Hepatocyte (in vitro differentiated cells): ENCODE results near the gene UBAP2L. TPM values are rescaled to one million over a fixed set of nuclear protein-coding genes. Genes with fewer than 3 reads are reported as not detected.
A peak's percentile ranks its signal among the peaks of the same experiment; 100 is the strongest.

Experiments used
- DNase-seq: peaks from one replicate; pipeline ENCODE4 v3.0.0-alpha.2; 2016; ENCODE audit warnings: low spot score
- H2AFZ ChIP-seq: fragments of 200-600 bp; sonication (generic); 2 replicates; pipeline ENCODE4 v1.6.0; 2016; ENCODE audit warnings: antibody characterized with exemption, mild to moderate bottlenecking
- H3K27ac ChIP-seq: fragments of 200-600 bp; sonication (generic); 2 replicates; pipeline ENCODE4 v1.5.1; 2016; ENCODE audit warnings: mild to moderate bottlenecking
- H3K27me3 ChIP-seq: fragments of 200-600 bp; sonication (generic); 2 replicates; pipeline ENCODE4 v1.6.1; 2016
- H3K36me3 ChIP-seq: fragments of 200-600 bp; sonication (generic); replicated peaks from 2 replicates; pipeline ENCODE4 v1.5.1; 2016; ENCODE audit warnings: low read depth; ENCODE audit not compliant: insufficient read depth
- H3K4me1 ChIP-seq: fragments of 200-600 bp; sonication (generic); 2 replicates; pipeline ENCODE4 v1.5.1; 2016; ENCODE audit warnings: mild to moderate bottlenecking, moderate library complexity; ENCODE audit not compliant: insufficient read depth
- H3K4me2 ChIP-seq: fragments of 200-600 bp; sonication (generic); 2 replicates; pipeline ENCODE4 v1.6.0; 2016
- H3K4me3 ChIP-seq: fragments of 200-600 bp; sonication (generic); 2 replicates; pipeline ENCODE4 v1.5.1; 2016; ENCODE audit warnings: mild to moderate bottlenecking
- H3K79me2 ChIP-seq: fragments of 200-600 bp; sonication (generic); 2 replicates; pipeline ENCODE4 v1.6.0; 2017; ENCODE audit warnings: mild to moderate bottlenecking
- H3K9me2 ChIP-seq: fragments of 200-600 bp; sonication (generic); replicated peaks from 2 replicates; pipeline ENCODE4 v1.6.0; 2017; ENCODE audit warnings: mild to moderate bottlenecking; ENCODE audit not compliant: insufficient read depth
- H3K9me3 ChIP-seq: fragments of 200-600 bp; sonication (generic); 2 replicates; pipeline ENCODE4 v1.5.1; 2016; ENCODE audit warnings: low read depth, mild to moderate bottlenecking
- H4K20me1 ChIP-seq: fragments of 200-600 bp; sonication (generic); 2 replicates; pipeline ENCODE4 v1.6.0; 2016; ENCODE audit warnings: mild to moderate bottlenecking; ENCODE audit not compliant: insufficient read depth, poor library complexity, severe bottlenecking
- EZH2 ChIP-seq: fragments of 200-600 bp; sonication (generic); IDR thresholded peaks from 2 replicates; pipeline ENCODE4 v1.6.1; 2016; ENCODE audit warnings: antibody characterized with exemption, mild to moderate bottlenecking, borderline replicate concordance
- EZH2phosphoT487 ChIP-seq: fragments of 200-600 bp; sonication (generic); IDR thresholded peaks from one replicate; pipeline ENCODE4 v1.6.1; 2018; ENCODE audit warnings: antibody characterized with exemption, mild to moderate bottlenecking, low read depth, moderate library complexity; ENCODE audit not compliant: unreplicated experiment, severe bottlenecking
- WGBS: methylation state at CpG from one replicate; pipeline ENCODE4 v1.1.6; 2016; ENCODE audit warnings: low lambda C conversion rate; ENCODE audit errors: missing lambda C conversion rate; 5-methylcytosine and 5-hydroxymethylcytosine counted together
- polyA plus RNA-seq: library from polyadenylated mRNA; unstranded; fragments of >200 nt; fragmentation: Nextera tagmentation; extraction: Ambion mirVana; gene quantifications from 2 replicates; pipeline ENCODE4 v1.2.1, GENCODE V29; 2016
- total RNA-seq: library from RNA; depleted of rRNA; stranded (reverse); fragments of >200 nt; gene quantifications from 2 replicates; pipeline ENCODE4 v1.2.3, GENCODE V29; 2014
- TF ChIP-seq, protein P1 (sequence below): fragments of 200-600 bp; sonication (generic); IDR thresholded peaks from 2 replicates; pipeline ENCODE4 v1.5.1; 2016; ENCODE audit warnings: antibody characterized with exemption, mild to moderate bottlenecking; ENCODE audit not compliant: poor library complexity

The UBAP2L gene
- total and polyA plus RNA-seq, 2 experiments from 2014 or later: 103 to 119 TPM

GRCh38 chr1:154218545-154218944 is 2.2 kb upstream of the UBAP2L start:
- H3K4me1 ChIP-seq: peaks cover 25% of the 10 kb centered on the region
- H3K9me3 ChIP-seq: no peaks in the 10 kb centered on the region
- H3K4me2 ChIP-seq: peak overlapping the region; percentile 84
- peaks cover 88% of the 10 kb centered on the region for H3K79me2 ChIP-seq
- H3K4me3 ChIP-seq: peak overlapping the region; percentile 51
- H2AFZ ChIP-seq: no peak overlapping the region
- H4K20me1 ChIP-seq: peaks cover 39% of the 10 kb centered on the region
- H3K27me3 ChIP-seq: no peaks in the 10 kb centered on the region
- TF ChIP-seq, protein P1, sequence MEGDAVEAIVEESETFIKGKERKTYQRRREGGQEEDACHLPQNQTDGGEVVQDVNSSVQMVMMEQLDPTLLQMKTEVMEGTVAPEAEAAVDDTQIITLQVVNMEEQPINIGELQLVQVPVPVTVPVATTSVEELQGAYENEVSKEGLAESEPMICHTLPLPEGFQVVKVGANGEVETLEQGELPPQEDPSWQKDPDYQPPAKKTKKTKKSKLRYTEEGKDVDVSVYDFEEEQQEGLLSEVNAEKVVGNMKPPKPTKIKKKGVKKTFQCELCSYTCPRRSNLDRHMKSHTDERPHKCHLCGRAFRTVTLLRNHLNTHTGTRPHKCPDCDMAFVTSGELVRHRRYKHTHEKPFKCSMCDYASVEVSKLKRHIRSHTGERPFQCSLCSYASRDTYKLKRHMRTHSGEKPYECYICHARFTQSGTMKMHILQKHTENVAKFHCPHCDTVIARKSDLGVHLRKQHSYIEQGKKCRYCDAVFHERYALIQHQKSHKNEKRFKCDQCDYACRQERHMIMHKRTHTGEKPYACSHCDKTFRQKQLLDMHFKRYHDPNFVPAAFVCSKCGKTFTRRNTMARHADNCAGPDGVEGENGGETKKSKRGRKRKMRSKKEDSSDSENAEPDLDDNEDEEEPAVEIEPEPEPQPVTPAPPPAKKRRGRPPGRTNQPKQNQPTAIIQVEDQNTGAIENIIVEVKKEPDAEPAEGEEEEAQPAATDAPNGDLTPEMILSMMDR: no peak
- peaks cover 3% of the 10 kb centered on the region for H3K36me3 ChIP-seq
- H3K9me2 ChIP-seq: no peaks in the 10 kb centered on the region
- 90% methylated on average over 3 of the region's 3 CpGs for WGBS
- no peak overlapping the region for H3K27ac ChIP-seq
- DNase-seq: no peak

DNA sequence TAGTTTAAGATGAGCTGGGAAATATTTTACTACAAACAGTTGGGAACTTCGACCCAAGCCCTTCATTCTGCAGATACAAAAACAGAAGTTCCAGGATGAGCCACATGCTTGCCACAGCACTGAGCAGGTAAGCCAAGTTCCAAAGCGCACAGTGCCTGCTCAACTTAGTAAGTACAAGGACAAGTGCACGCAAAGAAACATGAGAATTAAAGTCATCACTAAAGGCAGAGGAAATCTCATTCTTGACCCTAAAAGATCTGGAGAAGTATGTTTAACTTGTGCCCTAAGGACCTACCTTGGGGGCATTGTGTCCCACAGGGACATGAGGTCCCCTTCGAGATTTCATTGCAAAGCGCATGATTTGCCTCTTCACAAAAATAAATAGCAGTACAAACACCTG is 1.2 kb upstream of the UBAP2L start:
- peaks cover 30% of the 10 kb centered on the region for H3K4me1 ChIP-seq

DNA sequence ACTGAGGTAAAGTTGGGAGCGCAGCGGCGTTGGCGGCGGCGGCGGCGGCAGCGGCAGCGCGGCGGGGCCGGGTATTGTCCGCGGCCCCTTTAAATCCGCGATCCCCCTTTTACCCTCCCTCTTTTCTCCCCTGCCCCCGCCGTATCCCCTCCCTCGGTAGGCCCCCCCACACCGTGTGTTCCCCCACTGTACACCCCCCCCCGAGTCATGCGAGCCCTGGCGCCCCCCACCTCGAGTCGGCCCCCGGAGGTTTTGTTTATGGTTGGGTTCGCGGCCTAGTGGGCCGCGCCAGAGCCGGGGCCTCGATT is 169 bp downstream of the UBAP2L start:
- TF ChIP-seq EZH2: no peak
- no peak for TF ChIP-seq EZH2phosphoT487
- TF ChIP-seq, protein P1: no peak
- no peaks in the 10 kb centered on the region for H3K9me2 ChIP-seq
- H3K27ac ChIP-seq: peak overlapping the region; percentile 100
- H3K4me3 ChIP-seq: peak overlapping the region; percentile 71
- 6% methylated on average over 8 of the region's 33 CpGs for WGBS
- DNase-seq: no peak
- H3K27me3 ChIP-seq: no peaks in the 10 kb centered on the region
- H3K9me3 ChIP-seq: no peaks in the 10 kb centered on the region
- peaks cover 53% of the 10 kb centered on the region for H4K20me1 ChIP-seq
- peaks cover 91% of the 10 kb centered on the region for H3K79me2 ChIP-seq
- H3K4me2 ChIP-seq: peak overlapping the region; percentile 85
- no peaks in the 10 kb centered on the region for H3K36me3 ChIP-seq
- peaks cover 30% of the 10 kb centered on the region for H3K4me1 ChIP-seq
- peak overlapping the region; percentile 29 for H2AFZ ChIP-seq

More for the DNA sequence above, 1.2 kb upstream of the UBAP2L start:
- peak overlapping the region; percentile 51 for H3K4me3 ChIP-seq
- no peak overlapping the region for H2AFZ ChIP-seq
- WGBS: 17% methylated on average over 5 of the region's 5 CpGs
- H3K9me3 ChIP-seq: no peaks in the 10 kb centered on the region
- peak overlapping the region; percentile 98 for H3K27ac ChIP-seq
- TF ChIP-seq, protein P1: no peak
- TF ChIP-seq EZH2 (no peak), EZH2phosphoT487 (no peak)
- H3K27me3 ChIP-seq: no peaks in the 10 kb centered on the region
- no peaks in the 10 kb centered on the region for H3K9me2 ChIP-seq
- H3K79me2 ChIP-seq: peaks cover 88% of the 10 kb centered on the region
- DNase-seq: peak; percentile 39
- no peaks in the 10 kb centered on the region for H3K36me3 ChIP-seq
- peak overlapping the region; percentile 84 for H3K4me2 ChIP-seq
- H4K20me1 ChIP-seq: peaks cover 42% of the 10 kb centered on the region
